HG03442 (cell line): ENCODE data around the gene PAX7.

Experiments
- ATAC-seq: cut with Tn5 transposase; IDR thresholded peaks from one replicate; pipeline ENCODE4 v1.9.1; 2021; ENCODE audit warnings: mild to moderate bottlenecking, moderate library complexity; ENCODE audit not compliant: unreplicated experiment

The PAX7 gene

GRCh38 chr1:18789246-18789645 is 158.6 kb downstream of the PAX7 start:
- ATAC-seq, result no peak

GRCh38 chr1:18792747-18793146 is 162.1 kb downstream of the PAX7 start:
- no peak for ATAC-seq

- no peak for ATAC-seq
Observed at GRCh38 chr1:18793164-18793563, 162.5 kb downstream of the PAX7 start.

GRCh38 chr1:18794051-18794450 is 163.4 kb downstream of the PAX7 start:
- no peak for ATAC-seq

GRCh38 chr1:18794561-18794960 is 163.9 kb downstream of the PAX7 start:
- no peak for ATAC-seq

GRCh38 chr1:18795002-18795689 is 164.5 kb downstream of the PAX7 start:
- no peak for ATAC-seq

- no peak for ATAC-seq
Observed at GRCh38 chr1:18796950-18797349, 166.3 kb downstream of the PAX7 start.
